Immature natural killer cell (primary cell): ENCODE results near the gene RTN1. TPM values are rescaled to one million over a fixed set of nuclear protein-coding genes. Genes with fewer than 3 reads are reported as not detected.

ENCODE experiments used
- DNase-seq, 3 donors: peaks; one replicate each; pipeline ENCODE4 v3.0.0; 2022; ENCODE audit warnings: mixed read lengths in 1 of 3
- H3K27ac Mint-ChIP-seq, 6 donors: one replicate each; pipeline ENCODE4 v1.8.0; 2020; ENCODE audit warnings: mixed read lengths in 6 of 6, mild to moderate bottlenecking in 5 of 6, inconsistent platforms in 4 of 6, moderate library complexity in 3 of 6
- H3K27me3 Mint-ChIP-seq, 3 donors: one replicate each; pipeline ENCODE4 v1.8.0; 2020 to 2021; ENCODE audit warnings: low read depth in 3 of 3, mild to moderate bottlenecking in 3 of 3, mixed read lengths in 3 of 3, moderate library complexity in 3 of 3, inconsistent platforms in 1 of 3
- H3K36me3 Mint-ChIP-seq, 3 donors: one replicate each; pipeline ENCODE4 v1.8.0; 2020; ENCODE audit warnings: mixed read lengths in 3 of 3, inconsistent platforms in 2 of 3, mild to moderate bottlenecking in 2 of 3
- H3K4me1 Mint-ChIP-seq, 2 donors: one replicate each; pipeline ENCODE4 v1.8.0; 2020; ENCODE audit warnings: inconsistent platforms in 2 of 2, mild to moderate bottlenecking in 2 of 2, mixed read lengths in 2 of 2, moderate library complexity in 1 of 2
- H3K4me3 Mint-ChIP-seq, 5 donors: one replicate each; pipeline ENCODE4 v1.8.0; 2020; ENCODE audit warnings: mild to moderate bottlenecking in 5 of 5, mixed read lengths in 5 of 5, inconsistent platforms in 3 of 5, moderate library complexity in 3 of 5
- H3K9me3 Mint-ChIP-seq, 6 donors: one replicate each; pipeline ENCODE4 v1.8.0; 2020; ENCODE audit warnings: mild to moderate bottlenecking in 6 of 6, mixed read lengths in 6 of 6, inconsistent platforms in 4 of 6, moderate library complexity in 3 of 6
- polyA plus RNA-seq, 3 donors: library from polyadenylated mRNA; unstranded; fragments of 300-500 nt; fragmentation: Illumina TruSeq; gene quantifications; one replicate each; pipeline ENCODE4 v1.2.3, GENCODE V29; 2021

Gene RTN1
- polyA plus RNA-seq, 3 donors from 2014 or later: 0.56 to 5.1 (median 0.90) TPM

DNA sequence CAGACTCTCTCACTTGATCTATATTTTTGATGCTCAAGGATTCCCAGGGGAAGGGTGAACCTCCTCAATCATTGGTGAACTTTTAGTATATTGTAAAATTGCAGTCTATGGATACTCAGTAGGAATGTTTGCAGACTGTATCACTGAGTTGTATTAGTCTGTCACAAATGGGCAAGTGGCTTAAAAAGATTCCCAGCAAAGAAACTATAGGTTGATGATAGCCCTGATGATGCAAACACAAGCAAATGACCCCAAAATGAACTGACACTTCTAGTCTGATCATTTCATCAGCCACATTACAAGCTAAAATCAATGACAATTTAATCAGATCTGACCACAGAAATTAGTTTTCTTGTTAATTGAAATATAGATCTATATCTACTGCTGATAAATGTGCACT lies 59.5 kb downstream of the RTN1 start:
- Mint-ChIP-seq H3K4me1 (no peaks in the 10 kb centered on the region), H3K36me3 (no peaks in the 10 kb centered on the region), H3K27me3 (peaks cover 0 to 4% (median 2%) of the 10 kb centered on the region in 3 donors)

DNA sequence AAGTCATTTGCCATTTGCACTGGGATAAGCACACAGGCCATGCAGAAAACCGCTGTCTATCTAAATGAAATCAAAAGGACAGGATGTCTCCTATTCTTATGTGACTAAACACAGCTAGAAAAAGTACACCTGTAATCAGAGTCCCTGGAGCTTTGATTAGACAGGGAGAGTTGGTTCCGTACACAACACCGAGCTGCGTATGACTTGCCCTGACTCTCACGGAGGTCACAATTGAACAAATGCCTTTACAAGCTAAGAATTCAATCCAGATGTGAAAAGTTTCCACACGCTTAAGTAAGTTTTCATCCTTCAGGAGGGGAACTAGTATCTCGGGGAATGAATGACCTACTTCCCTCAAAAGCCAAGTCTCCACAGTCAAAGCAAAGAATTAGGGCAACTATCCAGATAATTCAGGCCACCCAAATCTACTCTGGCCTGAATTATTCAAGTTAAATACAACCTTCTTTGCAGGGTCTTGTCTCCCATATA lies 67.5 kb downstream of the RTN1 start:
- no peak for DNase-seq
- peaks cover 0 to 3% (median 0%) of the 10 kb centered on the region in 6 donors for H3K9me3 Mint-ChIP-seq
- no peak overlapping the region for H3K4me3 Mint-ChIP-seq
- H3K4me1 Mint-ChIP-seq: no peaks in the 10 kb centered on the region
- no peaks in the 10 kb centered on the region for H3K36me3 Mint-ChIP-seq
- peaks cover 0 to 2% (median 2%) of the 10 kb centered on the region in 3 donors for H3K27me3 Mint-ChIP-seq
- no peak overlapping the region for H3K27ac Mint-ChIP-seq

More for the DNA sequence above, 59.5 kb downstream of the RTN1 start:
- no peak overlapping the region for H3K4me3 Mint-ChIP-seq
- H3K9me3 Mint-ChIP-seq: peaks cover 0 to 8% (median 0%) of the 10 kb centered on the region in 6 donors
- no peak for DNase-seq
- H3K27ac Mint-ChIP-seq: no peak overlapping the region

DNA sequence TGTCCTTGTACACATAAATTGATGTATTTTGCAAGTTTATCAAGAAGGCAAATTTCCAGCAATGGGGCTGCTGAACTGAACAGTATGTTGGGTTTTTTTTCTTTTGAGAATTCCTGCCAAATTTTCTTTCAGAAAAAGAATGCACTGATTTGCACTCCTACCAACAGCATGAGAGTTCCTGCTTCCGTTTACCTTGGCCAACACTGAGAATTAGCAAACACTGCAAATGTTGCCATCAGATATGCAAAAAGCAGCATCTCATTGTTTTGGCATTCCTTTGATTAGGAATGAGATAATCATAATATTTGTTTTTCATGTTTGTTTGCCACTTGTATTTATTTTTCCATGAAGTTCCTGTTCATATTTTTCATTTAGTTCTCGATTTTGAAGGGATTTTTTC lies 82.4 kb downstream of the RTN1 start:
- H3K36me3 Mint-ChIP-seq: no peaks in the 10 kb centered on the region
- no peaks in the 10 kb centered on the region for H3K4me1 Mint-ChIP-seq
- H3K27ac Mint-ChIP-seq: no peak overlapping the region
- no peak overlapping the region for H3K4me3 Mint-ChIP-seq
- DNase-seq: no peak
- peaks cover 0 to 4% (median 0%) of the 10 kb centered on the region in 6 donors for H3K9me3 Mint-ChIP-seq
- H3K27me3 Mint-ChIP-seq: peaks cover 0 to 2% (median 1%) of the 10 kb centered on the region in 3 donors

DNA sequence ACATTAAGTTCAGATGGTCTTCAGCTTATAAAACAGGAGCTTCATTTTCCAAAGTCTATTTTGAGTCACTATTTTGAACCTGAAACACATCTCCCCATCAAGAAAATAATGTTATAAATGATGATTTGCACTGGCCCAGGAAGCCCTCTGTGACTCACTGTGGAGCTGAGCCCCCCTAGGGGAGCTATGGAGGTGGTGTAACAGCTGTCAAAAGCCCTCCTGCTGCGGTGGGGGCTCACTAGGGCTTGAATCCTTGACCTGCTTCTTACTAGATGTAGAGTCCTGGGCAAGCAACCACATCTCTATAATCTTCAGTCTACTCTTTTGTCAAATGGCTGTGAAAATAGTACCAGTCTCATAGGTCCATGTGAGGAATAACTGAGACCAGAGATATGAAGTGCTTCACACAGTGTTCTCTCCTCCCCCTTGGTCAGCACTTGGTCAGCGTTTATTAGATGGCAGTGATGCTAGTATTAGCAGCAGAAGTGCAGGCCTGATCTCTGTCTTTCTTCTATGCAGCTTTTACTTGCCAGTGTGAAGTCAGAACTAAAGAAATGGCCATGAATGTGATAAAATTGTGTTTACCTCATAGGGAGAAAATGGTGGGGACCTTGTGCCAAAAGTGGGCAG lies 83.4 kb downstream of the RTN1 start:
- H3K36me3 Mint-ChIP-seq: no peaks in the 10 kb centered on the region
- peaks cover 0 to 4% (median 0%) of the 10 kb centered on the region in 6 donors for H3K9me3 Mint-ChIP-seq
- peaks cover 0 to 3% (median 2%) of the 10 kb centered on the region in 3 donors for H3K27me3 Mint-ChIP-seq
- no peak for DNase-seq
- H3K4me1 Mint-ChIP-seq: no peaks in the 10 kb centered on the region
- H3K27ac Mint-ChIP-seq: no peak overlapping the region
- H3K4me3 Mint-ChIP-seq: no peak overlapping the region

GRCh38 chr14:59785629-59786028 lies 84.9 kb downstream of the RTN1 start:
- Mint-ChIP-seq H3K27me3 (peaks cover 0 to 3% (median 0%) of the 10 kb centered on the region in 3 donors), H3K9me3 (no peaks in the 10 kb centered on the region), H3K36me3 (no peaks in the 10 kb centered on the region), H3K4me1 (no peaks in the 10 kb centered on the region), H3K27ac (no peak overlapping the region), H3K4me3 (no peak overlapping the region)
- DNase-seq: no peak

GRCh38 chr14:59782760-59783159 lies 87.8 kb downstream of the RTN1 start:
- H3K4me1 Mint-ChIP-seq: no peaks in the 10 kb centered on the region
- H3K27ac Mint-ChIP-seq: no peak overlapping the region
- H3K36me3 Mint-ChIP-seq: no peaks in the 10 kb centered on the region
- H3K4me3 Mint-ChIP-seq: no peak overlapping the region
- no peak for DNase-seq
- peaks cover 0 to 3% (median 1%) of the 10 kb centered on the region in 3 donors for H3K27me3 Mint-ChIP-seq
- peaks cover 0 to 1% (median 0%) of the 10 kb centered on the region in 6 donors for H3K9me3 Mint-ChIP-seq

- Mint-ChIP-seq H3K4me1 (no peaks in the 10 kb centered on the region), H3K4me3 (no peak overlapping the region), H3K9me3 (peaks cover 0 to 1% (median 0%) of the 10 kb centered on the region in 6 donors), H3K27ac (no peak overlapping the region), H3K27me3 (peaks cover 0 to 5% (median 0%) of the 10 kb centered on the region in 3 donors), H3K36me3 (no peaks in the 10 kb centered on the region)
- DNase-seq: no peak
These were observed 93.5 kb downstream of the RTN1 start for GRCh38 chr14:59777006-59777579.

- peaks cover 0 to 5% (median 0%) of the 10 kb centered on the region in 3 donors for H3K27me3 Mint-ChIP-seq
- DNase-seq: no peak
- H3K4me1 Mint-ChIP-seq: no peaks in the 10 kb centered on the region
- peaks cover 0 to 1% (median 0%) of the 10 kb centered on the region in 6 donors for H3K9me3 Mint-ChIP-seq
- H3K27ac Mint-ChIP-seq: no peak overlapping the region
- no peak overlapping the region for H3K4me3 Mint-ChIP-seq
- no peaks in the 10 kb centered on the region for H3K36me3 Mint-ChIP-seq
These were observed 94.1 kb downstream of the RTN1 start for GRCh38 chr14:59776468-59776867.

GRCh38 chr14:59772233-59772632 lies 98.3 kb downstream of the RTN1 start:
- H3K27me3 Mint-ChIP-seq: peaks cover 0 to 2% (median 0%) of the 10 kb centered on the region in 3 donors
- H3K4me3 Mint-ChIP-seq: no peak overlapping the region
- H3K27ac Mint-ChIP-seq: no peak overlapping the region
- no peaks in the 10 kb centered on the region for H3K4me1 Mint-ChIP-seq
- no peaks in the 10 kb centered on the region for H3K9me3 Mint-ChIP-seq
- DNase-seq: no peak
- H3K36me3 Mint-ChIP-seq: no peaks in the 10 kb centered on the region

DNA sequence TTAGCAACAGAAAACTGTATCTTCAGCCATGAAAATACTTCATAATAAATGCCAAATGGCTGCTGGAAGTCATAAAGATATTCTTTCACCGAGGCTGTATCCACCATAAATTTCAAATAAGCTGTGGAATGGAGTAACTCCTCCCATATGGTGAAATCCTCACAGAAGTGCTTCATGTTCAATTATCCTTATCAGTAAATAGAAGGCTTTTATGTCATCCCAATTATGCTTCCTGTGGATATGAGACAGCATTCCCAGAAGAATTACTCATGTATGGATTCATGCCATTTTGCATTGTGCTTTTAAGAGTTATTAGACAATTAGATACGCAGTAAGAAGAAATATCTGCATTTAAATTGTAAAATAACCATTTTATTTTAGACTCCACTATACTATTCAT lies 99.0 kb downstream of the RTN1 start:
- no peaks in the 10 kb centered on the region for H3K9me3 Mint-ChIP-seq
- no peaks in the 10 kb centered on the region for H3K36me3 Mint-ChIP-seq
- DNase-seq: no peak
- H3K4me1 Mint-ChIP-seq: no peaks in the 10 kb centered on the region
- H3K4me3 Mint-ChIP-seq: no peak overlapping the region
- no peak overlapping the region for H3K27ac Mint-ChIP-seq
- H3K27me3 Mint-ChIP-seq: peaks cover 0 to 4% (median 2%) of the 10 kb centered on the region in 3 donors

DNA sequence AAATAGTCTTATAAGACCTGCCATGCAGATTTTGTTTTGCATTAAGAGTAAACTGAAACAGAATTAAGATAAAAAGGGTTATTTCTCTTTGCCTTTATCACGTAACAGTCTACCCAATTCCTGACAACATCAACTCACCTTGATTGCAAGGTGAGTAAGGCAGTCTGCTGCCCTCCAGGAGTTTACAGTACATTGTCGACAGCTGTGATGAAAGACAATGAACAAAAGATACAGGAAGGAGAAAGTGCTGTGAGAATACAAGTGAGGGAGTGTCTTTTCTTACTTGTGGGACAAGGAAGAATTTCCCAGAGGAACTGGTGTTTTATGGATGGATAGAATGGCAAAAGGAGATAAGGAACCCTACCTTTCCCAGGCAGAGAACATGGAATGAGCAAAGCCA lies 101.0 kb downstream of the RTN1 start:
- Mint-ChIP-seq H3K4me1 (no peaks in the 10 kb centered on the region), H3K27me3 (peaks cover 0 to 4% (median 2%) of the 10 kb centered on the region in 3 donors), H3K4me3 (no peak overlapping the region), H3K9me3 (no peaks in the 10 kb centered on the region), H3K27ac (no peak overlapping the region), H3K36me3 (no peaks in the 10 kb centered on the region)
- DNase-seq: no peak

- Mint-ChIP-seq H3K4me1 (no peaks in the 10 kb centered on the region), H3K36me3 (no peaks in the 10 kb centered on the region)
- DNase-seq: no peak
These were observed 101.7 kb downstream of the RTN1 start for GRCh38 chr14:59768855-59769375.

DNA sequence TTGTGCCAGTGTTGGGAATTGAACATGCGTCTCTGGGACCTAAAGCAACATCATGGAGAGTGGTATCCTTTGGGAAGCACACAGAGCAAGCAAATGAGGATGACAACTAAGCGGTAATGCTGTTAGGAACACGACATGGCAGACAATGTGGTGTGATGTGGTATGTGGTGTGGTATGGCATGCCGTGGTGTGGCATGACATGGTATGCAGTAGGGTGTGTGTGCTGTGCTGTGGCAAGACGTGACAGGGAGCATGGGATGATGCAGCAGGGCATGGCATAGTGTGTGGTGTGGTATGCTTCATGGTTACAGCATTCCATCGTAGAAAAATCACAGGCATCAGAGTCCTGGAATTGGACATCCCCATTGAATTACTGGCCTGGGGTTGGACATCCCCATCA lies 108.7 kb downstream of the RTN1 start:
- no peak overlapping the region for H3K27ac Mint-ChIP-seq
- no peaks in the 10 kb centered on the region for H3K4me1 Mint-ChIP-seq
- H3K36me3 Mint-ChIP-seq: no peaks in the 10 kb centered on the region
- H3K4me3 Mint-ChIP-seq: no peak overlapping the region
- H3K27me3 Mint-ChIP-seq: peaks cover 2 to 8% (median 3%) of the 10 kb centered on the region in 3 donors
- peaks cover 0 to 2% (median 0%) of the 10 kb centered on the region in 6 donors for H3K9me3 Mint-ChIP-seq
- no peak for DNase-seq

More at GRCh38 chr14:59768855-59769375, 101.7 kb downstream of the RTN1 start:
- Mint-ChIP-seq H3K9me3 (no peaks in the 10 kb centered on the region), H3K27ac (no peak overlapping the region), H3K27me3 (peaks cover 0 to 4% (median 3%) of the 10 kb centered on the region in 3 donors), H3K4me3 (no peak overlapping the region)

DNA sequence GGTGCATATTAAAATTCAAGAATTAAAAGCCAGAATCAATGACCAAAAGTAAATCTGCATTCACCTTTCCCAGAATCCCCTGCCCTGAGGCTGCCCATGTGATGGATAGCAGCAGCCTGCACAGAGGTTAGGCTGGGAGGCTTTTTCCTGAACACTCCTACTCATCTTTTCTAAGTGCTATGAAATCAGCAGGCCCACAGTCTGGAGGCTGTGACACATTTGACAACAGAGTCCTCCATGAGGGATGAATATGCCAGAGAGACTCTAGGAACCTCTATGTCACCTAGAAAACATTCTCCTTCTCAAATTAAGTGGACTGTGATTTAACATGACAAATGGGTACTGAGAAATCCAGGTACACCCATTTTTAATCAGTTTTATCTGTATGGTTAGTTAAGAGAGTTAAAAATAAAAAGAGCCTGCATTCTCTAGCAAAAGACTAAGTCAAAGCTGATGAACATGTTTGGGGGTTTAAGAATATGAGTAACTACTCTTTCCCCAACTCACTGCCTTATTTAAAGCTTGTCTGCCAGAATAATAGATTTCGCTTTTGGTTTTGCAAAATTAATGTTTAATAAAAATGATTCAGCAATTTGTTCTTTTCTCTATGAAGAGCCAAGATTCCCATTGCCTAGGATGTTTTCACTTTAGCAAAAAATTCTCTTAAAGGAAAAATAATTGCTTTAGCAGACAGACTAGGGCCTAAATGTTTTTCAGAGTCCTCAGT lies 115.0 kb downstream of the RTN1 start:
- Mint-ChIP-seq H3K4me1 (no peaks in the 10 kb centered on the region), H3K27me3 (peaks cover 0 to 3% (median 2%) of the 10 kb centered on the region in 3 donors), H3K9me3 (peaks cover 0 to 3% (median 0%) of the 10 kb centered on the region in 6 donors)

More for the DNA sequence above, 115.0 kb downstream of the RTN1 start:
- Mint-ChIP-seq H3K36me3 (no peaks in the 10 kb centered on the region), H3K27ac (no peak overlapping the region), H3K4me3 (no peak overlapping the region)
- no peak for DNase-seq
